GM19025 (cell line): ENCODE results near the gene CCDC91.
"Not testable (repeated sequence)": the region's sequence is repeated elsewhere in the genome, so short reads cannot be mapped to it uniquely, and the experiment has no call there.

Experiments used
- ATAC-seq: cut with Tn5 transposase; IDR thresholded peaks from one replicate; pipeline ENCODE4 v1.9.1; 2021; ENCODE audit warnings: mild to moderate bottlenecking, low read depth, moderate library complexity; ENCODE audit not compliant: unreplicated experiment

CCDC91 gene

GRCh38 chr12:28349196-28349595 is 158.9 kb downstream of the CCDC91 start:
- ATAC-seq: no peak

DNA sequence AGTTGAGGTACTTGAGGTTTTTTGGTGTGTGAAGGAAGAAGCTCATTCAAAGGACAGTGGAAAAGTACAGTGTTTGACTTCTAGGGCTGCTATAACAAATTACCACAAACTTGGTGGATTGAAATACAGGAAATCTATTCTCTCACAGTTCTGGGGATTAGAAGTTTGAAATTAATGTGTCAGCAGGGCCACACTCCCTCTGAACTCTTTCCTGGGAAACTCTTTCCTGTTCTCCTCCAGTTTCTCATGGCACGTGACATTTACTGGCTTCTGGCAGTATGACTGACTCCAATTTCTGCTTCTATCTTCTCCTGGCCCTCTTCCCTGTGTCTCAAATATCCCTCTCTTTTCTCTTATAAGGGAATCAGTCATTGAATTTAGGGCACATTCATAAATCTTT is 160.2 kb downstream of the CCDC91 start:
- ATAC-seq: no peak

GRCh38 chr12:28351414-28351813 is 161.2 kb downstream of the CCDC91 start:
- ATAC-seq: no peak

- no peak for ATAC-seq
Measured at GRCh38 chr12:28355161-28355560, 164.9 kb downstream of the CCDC91 start.

GRCh38 chr12:28360253-28360652 is 170.0 kb downstream of the CCDC91 start:
- no peak for ATAC-seq

- no peak for ATAC-seq
Measured at GRCh38 chr12:28367326-28367725, 177.1 kb downstream of the CCDC91 start.

- no peak for ATAC-seq
Measured at GRCh38 chr12:28367993-28368392, 177.7 kb downstream of the CCDC91 start.

GRCh38 chr12:28369483-28369882 is 179.2 kb downstream of the CCDC91 start:
- no peak for ATAC-seq

- ATAC-seq: no peak
Measured at GRCh38 chr12:28374556-28374955, 184.3 kb downstream of the CCDC91 start.

- ATAC-seq: no peak
Measured at GRCh38 chr12:28378736-28379135, 188.5 kb downstream of the CCDC91 start.

DNA sequence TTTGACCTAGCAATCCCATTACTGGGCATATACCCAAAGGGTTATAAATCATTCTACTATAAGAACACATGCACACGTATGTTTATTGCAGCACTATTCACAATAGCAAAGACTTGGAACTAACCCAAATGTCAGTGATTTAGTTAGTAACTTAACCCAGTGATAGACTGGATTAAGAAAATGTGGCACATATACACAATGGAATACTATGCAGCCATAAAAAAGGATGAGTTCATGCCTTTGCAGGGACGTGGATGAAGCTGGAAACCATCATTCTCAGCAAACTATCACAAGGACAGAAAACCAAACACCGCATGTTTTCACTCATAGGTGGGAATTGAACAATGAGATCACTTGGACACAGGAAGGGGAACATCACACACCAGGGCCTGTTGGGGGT is 189.5 kb downstream of the CCDC91 start:
- ATAC-seq: not testable (repeated sequence)

GRCh38 chr12:28383368-28383767 is 193.1 kb downstream of the CCDC91 start:
- no peak for ATAC-seq

DNA sequence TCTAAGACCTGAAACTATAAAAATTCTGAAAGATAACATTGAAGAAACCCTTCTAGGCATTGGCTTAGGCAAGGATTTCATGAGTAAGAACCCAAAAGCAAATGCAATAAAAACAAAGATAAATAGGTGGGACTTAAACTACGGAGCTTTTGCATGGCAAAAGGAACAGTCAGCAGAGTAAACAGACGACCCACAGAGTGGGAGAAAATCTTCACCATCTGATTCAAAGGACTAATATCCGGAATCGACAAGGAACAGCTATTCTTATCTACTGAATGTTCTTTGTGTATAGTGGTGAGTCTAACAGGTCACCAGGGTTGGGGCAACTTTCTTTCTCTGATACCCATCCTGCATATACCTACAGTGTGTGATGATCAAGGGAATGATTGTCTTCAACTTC is 198.6 kb downstream of the CCDC91 start:
- no peak for ATAC-seq

- no peak for ATAC-seq
Measured at GRCh38 chr12:28390206-28390605, 199.9 kb downstream of the CCDC91 start.

DNA sequence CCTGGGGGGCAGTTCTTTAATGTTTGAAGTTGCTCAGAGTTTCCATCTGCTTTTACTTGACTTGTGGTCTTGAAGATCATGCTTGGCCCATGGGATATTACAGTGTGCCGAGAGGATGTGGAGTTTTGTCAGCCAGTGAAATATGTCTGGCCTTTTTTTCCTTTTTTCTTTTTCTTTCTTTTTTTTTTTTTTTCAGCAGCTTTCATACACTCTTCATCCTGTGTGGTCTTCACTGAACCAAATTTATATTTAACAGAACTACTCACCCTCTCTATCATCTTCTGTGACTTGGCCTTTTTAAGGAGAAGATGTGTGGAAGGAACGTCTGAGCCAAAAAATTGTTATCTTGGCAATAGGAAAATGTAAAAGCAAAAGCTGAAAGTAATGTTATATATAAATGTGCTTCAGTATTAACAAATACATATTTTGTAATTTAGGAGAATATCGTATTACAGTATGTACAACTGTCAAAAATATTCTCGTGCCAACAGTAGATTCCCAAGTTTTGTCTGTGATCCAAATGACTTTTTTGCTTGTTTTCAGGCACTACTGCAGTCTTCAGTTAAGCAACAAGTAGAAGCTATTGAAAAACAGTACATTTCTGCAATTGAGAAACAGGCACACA is 200.6 kb downstream of the CCDC91 start:
- ATAC-seq: no peak

DNA sequence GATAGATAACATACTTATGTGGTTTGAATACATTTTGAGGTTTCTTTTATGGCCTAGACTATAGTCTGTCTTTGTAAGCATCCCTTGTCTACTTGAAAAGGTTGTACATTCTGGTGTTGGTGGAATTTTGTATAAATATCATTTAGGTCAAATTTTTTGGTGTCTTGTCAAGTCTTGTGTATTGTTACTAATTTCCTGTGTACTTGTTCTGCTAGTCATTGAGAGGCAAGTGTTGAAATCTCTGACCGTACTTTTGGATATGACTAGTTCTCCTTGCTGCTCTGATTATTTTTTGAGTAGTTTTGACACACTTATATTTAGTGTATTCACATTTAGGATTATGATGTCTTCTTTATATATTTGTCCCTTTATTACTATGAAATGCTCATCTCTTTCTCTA is 219.6 kb downstream of the CCDC91 start:
- ATAC-seq: no peak

- ATAC-seq: peak; percentile 90
Measured at GRCh38 chr12:28413460-28414109, 223.3 kb downstream of the CCDC91 start.

DNA sequence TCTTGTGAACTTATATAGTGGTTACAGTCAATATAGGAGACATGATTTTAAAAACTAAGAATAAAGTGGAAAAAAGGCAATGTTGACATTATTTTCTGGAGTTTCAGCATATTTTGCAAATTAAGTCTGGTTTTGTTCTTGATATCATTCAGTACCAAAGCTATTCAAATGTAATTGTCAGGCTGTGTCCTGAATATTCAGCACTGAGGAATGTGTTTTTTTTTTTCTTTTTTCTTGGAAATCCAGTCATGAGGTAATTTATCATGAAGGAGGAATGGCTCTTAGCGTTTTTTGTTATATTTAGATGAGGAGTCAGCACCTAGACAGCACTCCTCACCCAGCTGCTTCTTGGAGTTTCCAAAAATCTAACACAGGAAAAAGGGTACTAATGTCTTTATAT is 225.5 kb downstream of the CCDC91 start:
- ATAC-seq: no peak

DNA sequence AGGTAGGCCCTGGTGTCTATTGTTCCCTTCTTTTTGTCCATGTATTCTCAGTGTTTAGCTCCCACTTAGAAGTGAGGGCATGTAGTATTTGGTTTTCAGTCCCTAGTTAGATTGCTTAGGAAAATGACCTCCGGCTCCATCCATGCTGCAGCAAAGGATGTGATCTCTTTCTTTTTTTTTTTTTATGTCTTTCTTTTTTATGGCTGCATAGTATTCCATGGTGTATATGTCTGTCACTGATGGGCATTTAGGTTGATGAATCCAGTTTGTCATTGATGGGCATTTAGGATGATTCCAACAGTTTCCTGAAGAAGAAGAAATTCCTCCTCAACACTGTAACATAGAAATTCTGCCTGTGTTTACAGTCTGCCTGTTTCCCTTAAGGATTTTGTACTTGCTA is 231.1 kb downstream of the CCDC91 start:
- no peak for ATAC-seq

GRCh38 chr12:28424965-28425364 is 234.7 kb downstream of the CCDC91 start:
- no peak for ATAC-seq

DNA sequence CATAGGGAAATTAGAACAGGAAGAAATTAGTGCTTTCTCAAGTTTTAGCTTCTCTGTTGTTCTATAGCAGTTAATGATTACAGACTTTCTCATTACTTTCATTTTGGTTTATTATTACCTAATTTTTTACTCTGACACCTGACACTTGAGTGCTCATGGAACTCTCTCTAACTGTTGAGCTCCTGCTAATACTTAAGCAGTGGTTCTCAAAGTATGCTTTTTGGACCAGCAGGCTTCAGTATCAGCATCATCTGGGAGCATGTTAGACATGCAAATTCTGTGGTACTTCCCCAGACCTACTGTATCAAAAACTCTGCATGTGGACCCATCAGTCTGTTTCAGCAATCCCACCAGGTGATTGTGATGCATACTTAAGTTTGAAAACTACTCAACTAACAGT is 235.3 kb downstream of the CCDC91 start:
- ATAC-seq: no peak

- ATAC-seq: no peak
Measured at GRCh38 chr12:28427046-28427445, 236.8 kb downstream of the CCDC91 start.
